NCI-H345 treated with DMSO at 0.1 percent for 48 hours (cell line): Measurements from ENCODE around the gene CLTA.

Experiments
- DNase-seq: peaks from one replicate; lab custom pipeline; 2025; ENCODE audit not compliant: unreplicated experiment; lab: John Stamatoyannopoulos, UW

The CLTA gene

GRCh38 chr9:36190388-36191289 lies at the start of gene CLTA:
Gene CLTA, plus strand, starts transcription at chr9:36190921. Its CDS starts 136 bp downstream, at chr9:36191057.
- peak; percentile 97 for DNase-seq

DNA sequence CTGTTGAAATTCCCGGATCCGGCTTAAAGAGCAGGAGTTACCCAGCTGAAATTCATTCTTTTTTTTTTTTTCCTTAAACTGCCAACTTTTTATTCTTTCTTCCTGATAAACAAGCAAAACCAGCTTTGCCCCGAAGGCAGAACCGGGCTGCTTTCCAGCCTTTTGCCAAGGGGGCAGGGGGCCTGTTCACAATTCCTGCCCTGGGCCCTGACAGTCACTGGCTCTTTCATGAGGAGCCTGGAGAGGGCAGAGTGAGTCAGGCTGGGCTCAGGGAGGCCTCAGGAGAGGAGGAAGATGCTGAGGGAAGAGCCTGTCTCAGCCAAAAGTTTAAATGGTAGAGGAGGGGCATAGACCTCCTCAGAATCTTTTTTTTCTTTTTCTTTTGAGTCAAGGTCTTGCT lies 49.4 kb upstream of the CLTA start:
- DNase-seq = no peak

DNA sequence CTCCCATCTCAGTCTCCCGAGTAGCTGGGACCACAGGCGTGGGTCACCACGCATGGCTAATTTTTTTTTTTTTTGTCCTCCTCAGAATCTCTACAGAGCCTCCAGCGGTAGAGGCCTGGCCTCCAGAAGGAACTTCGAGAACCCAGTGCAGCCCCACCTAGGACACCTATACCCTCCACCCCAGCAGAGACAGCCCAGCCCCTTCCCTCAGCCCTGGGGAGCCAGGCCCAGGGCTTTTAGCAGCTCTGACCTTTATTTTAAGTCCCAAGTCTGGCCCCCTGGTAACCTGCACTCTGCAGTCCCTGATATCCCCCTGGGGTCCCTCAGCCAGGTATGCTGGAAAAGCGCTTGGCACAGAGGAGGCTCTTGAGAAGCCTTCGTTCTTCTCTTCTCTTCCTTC lies 49.0 kb upstream of the CLTA start:
- no peak for DNase-seq

DNA sequence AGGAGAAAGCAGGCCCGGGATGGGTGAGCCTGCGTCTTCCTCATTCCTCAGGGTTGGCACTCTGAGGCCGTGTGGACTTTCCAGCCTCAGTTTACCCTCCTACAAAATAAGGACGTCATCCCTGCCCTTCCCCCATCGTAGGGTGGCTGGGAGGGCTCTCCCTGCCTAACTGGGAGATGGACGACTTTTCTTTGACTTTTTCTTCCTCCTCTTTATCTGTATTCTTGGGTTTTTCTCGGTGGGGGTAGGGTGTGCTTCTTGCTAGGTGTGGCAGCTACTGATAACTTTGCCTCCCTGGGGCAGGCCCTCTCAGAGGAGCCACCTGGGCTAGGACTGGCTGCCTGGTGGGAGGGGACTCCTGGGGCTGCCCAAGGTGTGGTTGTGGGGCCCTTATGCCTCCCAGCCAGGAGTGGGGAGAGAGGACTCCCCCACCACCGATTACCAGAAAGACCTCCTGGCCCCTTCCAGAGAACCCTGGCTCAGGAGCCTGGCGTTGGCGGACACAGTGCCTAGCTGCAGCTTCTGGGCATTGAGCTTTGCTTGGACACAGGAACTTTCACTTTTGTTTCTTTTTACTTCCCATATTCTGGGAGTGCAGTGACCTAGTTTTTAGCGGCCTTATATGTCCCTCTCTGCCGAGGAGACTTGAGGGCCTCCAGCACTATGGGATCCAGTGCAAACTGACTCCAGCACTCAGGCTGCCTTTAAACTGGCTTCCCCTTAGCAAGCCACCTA lies 48.0 kb upstream of the CLTA start:
- DNase-seq = no peak

- DNase-seq = no peak
These were observed 47.5 kb upstream of the CLTA start for GRCh38 chr9:36143245-36143641.

GRCh38 chr9:36144309-36145232 lies 46.1 kb upstream of the CLTA start:
- DNase-seq = no peak

GRCh38 chr9:36145970-36146369 lies 44.8 kb upstream of the CLTA start:
- DNase-seq = no peak

DNA sequence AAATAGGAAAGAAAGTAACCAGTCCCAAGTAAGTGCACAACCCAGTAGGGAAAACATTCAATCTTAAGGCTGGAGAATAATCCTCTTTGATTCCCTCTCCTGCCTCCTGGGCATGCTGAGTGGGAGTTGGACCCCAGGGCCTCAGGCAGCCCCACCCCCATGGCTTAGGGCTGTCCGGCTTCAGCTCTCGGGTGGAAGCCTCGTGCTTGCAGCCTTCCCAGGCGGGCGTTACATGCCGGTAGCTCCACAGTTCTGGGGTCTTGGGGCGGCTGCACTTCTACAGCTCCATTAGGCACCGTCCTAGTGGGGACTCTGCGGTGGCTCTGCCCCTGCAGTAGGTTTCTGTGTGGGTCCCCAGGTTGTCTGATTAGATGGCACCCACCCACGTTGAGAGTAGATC lies 44.1 kb upstream of the CLTA start:
- no peak for DNase-seq

- DNase-seq = no peak
These were observed 43.1 kb upstream of the CLTA start for GRCh38 chr9:36147441-36148175.

DNA sequence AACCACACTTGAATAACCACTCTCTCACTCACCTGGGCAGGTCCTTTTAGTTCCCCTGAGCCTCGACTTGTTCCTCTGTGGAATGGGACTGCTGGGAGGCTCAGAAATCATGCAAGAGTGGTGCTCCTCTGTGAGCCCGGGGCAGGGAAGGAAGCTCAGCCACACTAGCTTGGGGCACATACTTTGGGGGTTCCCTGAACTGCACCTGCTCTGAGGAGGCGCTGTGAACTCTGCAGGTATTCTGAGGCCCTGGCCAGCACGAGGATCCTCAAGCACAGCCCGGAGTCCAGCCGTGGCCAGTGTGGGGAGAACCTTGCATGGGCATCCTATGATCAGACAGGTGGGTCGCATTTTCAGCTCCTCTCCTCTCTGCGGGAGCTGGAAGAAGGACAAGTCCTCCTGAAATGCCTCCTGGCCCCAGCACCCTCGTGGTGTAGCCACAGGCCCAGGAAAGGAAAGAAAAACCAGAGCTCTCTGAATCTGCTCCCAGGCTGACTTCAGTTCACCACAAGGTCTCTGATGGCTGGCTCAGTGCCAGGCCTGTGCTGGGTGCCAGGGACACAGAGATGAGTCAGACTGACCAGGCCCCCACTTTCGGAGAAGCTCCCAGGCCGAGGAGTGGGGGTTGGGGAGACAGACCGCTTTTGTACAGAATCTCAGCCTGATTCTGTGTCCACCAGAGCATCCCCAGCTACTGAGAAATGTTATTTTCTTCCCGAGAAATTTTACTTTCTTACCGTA lies 42.2 kb upstream of the CLTA start:
- DNase-seq = no peak

GRCh38 chr9:36149197-36149596 lies 41.5 kb upstream of the CLTA start:
- DNase-seq = no peak

- no peak for DNase-seq
These were observed 40.0 kb upstream of the CLTA start for GRCh38 chr9:36150574-36151315.

- DNase-seq = no peak
These were observed 39.2 kb upstream of the CLTA start for GRCh38 chr9:36151316-36152210.

DNA sequence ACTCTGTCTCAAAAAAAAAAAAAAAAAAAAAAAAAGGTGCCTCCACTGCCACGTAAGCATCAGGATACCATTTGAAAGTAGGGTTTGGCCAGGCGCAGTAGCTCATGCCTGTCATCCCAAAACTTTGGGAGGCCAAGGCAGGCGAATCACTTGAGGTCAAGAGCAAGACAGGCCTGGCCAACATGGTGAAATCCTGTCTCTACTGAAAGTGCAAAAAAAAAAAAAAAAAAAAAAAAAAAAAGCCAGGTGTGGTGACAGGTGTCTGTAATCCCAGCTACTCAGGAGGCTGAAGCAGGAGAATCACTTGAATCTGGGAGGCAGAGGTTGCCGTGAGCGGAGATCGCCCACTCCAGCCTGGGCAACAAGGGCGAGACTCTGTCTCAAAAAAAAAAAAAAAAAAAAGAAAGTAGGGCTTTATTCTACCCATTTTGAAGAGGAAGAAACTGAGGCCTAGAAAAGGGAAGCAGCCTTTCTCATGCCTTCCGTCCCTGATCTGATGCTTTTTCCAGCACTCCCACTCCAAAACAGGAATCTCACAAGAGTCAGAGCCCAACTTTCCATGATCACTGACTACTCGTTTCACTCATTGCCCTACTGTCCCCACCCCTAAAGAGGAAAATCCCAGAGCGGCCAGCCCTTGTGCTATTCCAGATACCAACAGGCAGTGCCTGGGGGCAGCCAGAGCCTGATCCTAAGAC lies 37.8 kb upstream of the CLTA start:
- no peak for DNase-seq

- DNase-seq = no peak
These were observed 37.0 kb upstream of the CLTA start for GRCh38 chr9:36153746-36154145.

- DNase-seq = no peak
These were observed 36.3 kb upstream of the CLTA start for GRCh38 chr9:36154331-36154952.

DNA sequence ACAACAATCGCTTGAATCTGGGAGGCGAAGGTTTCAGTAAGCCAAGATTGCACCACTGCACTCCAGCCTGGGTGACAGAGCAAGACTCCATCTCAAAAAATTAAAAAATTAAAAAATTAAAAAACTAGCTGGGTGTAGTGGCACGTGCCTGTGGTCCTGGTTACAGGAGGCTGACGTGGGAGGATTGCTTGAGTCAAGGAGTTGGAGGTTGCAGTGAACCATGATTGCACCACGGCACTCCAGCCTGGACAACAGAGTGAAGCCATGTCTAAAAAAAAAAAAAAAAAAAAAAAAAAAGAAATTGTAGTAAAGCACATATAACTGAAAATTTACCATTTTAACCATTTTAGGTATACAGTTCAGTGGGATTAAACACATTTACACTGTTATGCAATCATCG lies 34.6 kb upstream of the CLTA start:
- DNase-seq = no peak
